PC-3 (cell line): ENCODE results near the gene ARL13A. TPM values are rescaled to one million over a fixed set of nuclear protein-coding genes. Genes with fewer than 3 reads are reported as not detected.
"Not testable (repeated sequence)": the region's sequence is repeated elsewhere in the genome, so short reads cannot be mapped to it uniquely, and the experiment has no call there.

Experiments
- ATAC-seq: fragments of 200-7000 bp; cut with Tn5 transposase; 2 replicates; pipeline ENCODE4 v1.9.1; 2020; ENCODE audit warnings: mild to moderate bottlenecking, moderate library complexity
- BruUV-seq: library from RNA; stranded (reverse); fragments of 400-500 nt; replicated peaks from 2 replicates; lab custom pipeline; 2021; lab: Mats Ljungman, UMichigan
- CTCF ChIA-PET: fragments of 300-600 bp; sonication (Branson Sonifier 250); formaldehyde crosslinking; loops from one replicate; lab custom pipeline; 2022; ENCODE audit warnings: antibody characterized with exemption; lab: Charles Lee
- POLR2A ChIA-PET: fragments of 300-600 bp; sonication (Branson Sonifier 250); formaldehyde crosslinking; loops from one replicate; lab custom pipeline; 2022; ENCODE audit warnings: antibody characterized with exemption; ENCODE audit not compliant: unreplicated experiment; lab: Charles Lee
- DNase-seq: peaks from one replicate; pipeline ENCODE4 v3.0.0-alpha.2; 2015
- H2AFZ ChIP-seq: fragments of 300-600 bp; sonication (generic); 2 replicates; pipeline ENCODE4 v1.6.0; 2016; ENCODE audit warnings: antibody characterized with exemption, low read length
- H3F3A ChIP-seq: fragments of 300-600 bp; sonication (generic); one replicate; pipeline ENCODE4 v1.6.0; 2017; ENCODE audit warnings: antibody characterized with exemption, low read length, control low read depth, mild to moderate bottlenecking; ENCODE audit not compliant: unreplicated experiment
- H3K27ac ChIP-seq: fragments of 300-600 bp; sonication (generic); 2 replicates; pipeline ENCODE4 v1.5.1; 2016; ENCODE audit warnings: mild to moderate bottlenecking, low read length
- H3K27me3 ChIP-seq: fragments of 300-600 bp; sonication (generic); 2 replicates; pipeline ENCODE4 v1.6.1; 2016; ENCODE audit warnings: low read length, mixed read lengths
- H3K36me3 ChIP-seq: fragments of 300-600 bp; sonication (generic); 2 replicates; pipeline ENCODE4 v1.6.1; 2016; ENCODE audit warnings: low read depth, mixed run types, low read length, mixed read lengths
- H3K4me1 ChIP-seq: fragments of 300-600 bp; sonication (generic); 2 replicates; pipeline ENCODE4 v1.5.1; 2016; ENCODE audit warnings: low read length; ENCODE audit not compliant: insufficient read depth
- H3K4me2 ChIP-seq: fragments of 300-600 bp; sonication (generic); 2 replicates; pipeline ENCODE4 v1.6.0; 2016; ENCODE audit warnings: low read length
- H3K4me3 ChIP-seq: fragments of 300-600 bp; sonication (generic); 2 replicates; pipeline ENCODE4 v1.5.1; 2016; ENCODE audit warnings: mild to moderate bottlenecking, low read length, mixed read lengths
- H3K79me2 ChIP-seq: fragments of 300-600 bp; sonication (generic); 2 replicates; pipeline ENCODE4 v1.6.1; 2017; ENCODE audit warnings: low read length, mixed read lengths
- H3K9ac ChIP-seq: fragments of 300-600 bp; sonication (generic); 2 replicates; pipeline ENCODE4 v1.6.0; 2016; ENCODE audit warnings: mild to moderate bottlenecking, low read length
- H3K9me2 ChIP-seq: fragments of 300-600 bp; sonication (generic); replicated peaks from 2 replicates; pipeline ENCODE4 v1.6.1; 2016; ENCODE audit warnings: mixed run types, low read length, mixed read lengths
- H3K9me3 ChIP-seq: fragments of 300-600 bp; sonication (generic); 2 replicates; pipeline ENCODE4 v1.6.1; 2016; ENCODE audit warnings: low read length, mixed read lengths
- H4K20me1 ChIP-seq: fragments of 300-600 bp; sonication (generic); 2 replicates; pipeline ENCODE4 v1.6.1; 2016; ENCODE audit warnings: low read length, mixed read lengths
- EZH2 ChIP-seq: fragments of 300-600 bp; sonication (generic); IDR thresholded peaks from one replicate; pipeline ENCODE4 v1.6.1; 2017; ENCODE audit warnings: antibody characterized with exemption, mild to moderate bottlenecking, low read length; ENCODE audit not compliant: unreplicated experiment
- EZH2phosphoT487 ChIP-seq: fragments of 300-600 bp; sonication (generic); IDR thresholded peaks from 2 replicates; pipeline ENCODE4 v1.6.1; 2018; ENCODE audit warnings: mild to moderate bottlenecking, antibody characterized with exemption, low read length, borderline replicate concordance
- intact Hi-C: fragments of 100-400 bp; cut with micrococcal nuclease; formaldehyde crosslinking; loops from 2 replicates; pipeline ENCODE4 v1.9.0; 2023
- total RNA-seq: library from RNA; depleted of rRNA; stranded (reverse); fragments of >200 nt; gene quantifications from 2 replicates; pipeline ENCODE4 v1.2.3, GENCODE V29; 2014
- TF ChIP-seq, protein P1 (sequence below): fragments of 300-600 bp; sonication (generic); conservative IDR thresholded peaks from 2 replicates; pipeline ENCODE4 v1.5.1; 2017; ENCODE audit warnings: antibody characterized with exemption, low read depth, mild to moderate bottlenecking, low read length

The ARL13A gene
- total RNA-seq, 1 experiment from 2014 or later, result not detected

DNA sequence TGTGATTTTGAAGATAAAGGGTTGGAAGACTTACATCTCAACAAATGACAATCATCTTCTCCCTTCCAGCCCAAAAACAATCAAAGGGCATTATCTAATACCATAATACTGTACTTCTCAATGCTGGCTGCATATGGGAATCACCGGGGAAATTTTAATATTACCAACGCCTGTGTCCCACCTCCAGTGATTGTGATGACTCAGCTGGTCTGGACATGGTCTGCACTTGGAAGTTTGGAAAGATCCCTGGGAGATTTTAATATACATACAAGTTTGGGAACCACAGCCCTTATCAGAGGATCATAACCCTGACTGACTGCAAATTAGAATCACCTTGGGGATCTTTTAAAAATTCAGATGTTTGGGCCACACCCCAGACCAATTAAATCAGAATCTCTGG, 29.9 kb downstream of the ARL13A start:
- ATAC-seq (no peak), DNase-seq (no peak)
- H2AFZ ChIP-seq, result no peak overlapping the region
- TF ChIP-seq EZH2 (no peak), EZH2phosphoT487 (no peak)
- TF ChIP-seq, protein P1, sequence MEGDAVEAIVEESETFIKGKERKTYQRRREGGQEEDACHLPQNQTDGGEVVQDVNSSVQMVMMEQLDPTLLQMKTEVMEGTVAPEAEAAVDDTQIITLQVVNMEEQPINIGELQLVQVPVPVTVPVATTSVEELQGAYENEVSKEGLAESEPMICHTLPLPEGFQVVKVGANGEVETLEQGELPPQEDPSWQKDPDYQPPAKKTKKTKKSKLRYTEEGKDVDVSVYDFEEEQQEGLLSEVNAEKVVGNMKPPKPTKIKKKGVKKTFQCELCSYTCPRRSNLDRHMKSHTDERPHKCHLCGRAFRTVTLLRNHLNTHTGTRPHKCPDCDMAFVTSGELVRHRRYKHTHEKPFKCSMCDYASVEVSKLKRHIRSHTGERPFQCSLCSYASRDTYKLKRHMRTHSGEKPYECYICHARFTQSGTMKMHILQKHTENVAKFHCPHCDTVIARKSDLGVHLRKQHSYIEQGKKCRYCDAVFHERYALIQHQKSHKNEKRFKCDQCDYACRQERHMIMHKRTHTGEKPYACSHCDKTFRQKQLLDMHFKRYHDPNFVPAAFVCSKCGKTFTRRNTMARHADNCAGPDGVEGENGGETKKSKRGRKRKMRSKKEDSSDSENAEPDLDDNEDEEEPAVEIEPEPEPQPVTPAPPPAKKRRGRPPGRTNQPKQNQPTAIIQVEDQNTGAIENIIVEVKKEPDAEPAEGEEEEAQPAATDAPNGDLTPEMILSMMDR, result no peak
- CTCF ChIA-PET, result no interaction called here
- H3K79me2 ChIP-seq, result no peaks in the 10 kb centered on the region
- H3K4me3 ChIP-seq, result no peak overlapping the region
- POLR2A ChIA-PET, result no interaction called here
- no peak overlapping the region for H3K4me2 ChIP-seq
- no peaks in the 10 kb centered on the region for H3F3A ChIP-seq
- peaks cover 26% of the 10 kb centered on the region for H3K36me3 ChIP-seq
- no peaks in the 10 kb centered on the region for H3K9me2 ChIP-seq
- H3K4me1 ChIP-seq, result peaks cover 12% of the 10 kb centered on the region
- H3K9ac ChIP-seq, result no peak overlapping the region
- H4K20me1 ChIP-seq, result no peaks in the 10 kb centered on the region
- no TSS peak for BruUV-seq
- no peak overlapping the region for H3K27ac ChIP-seq
- H3K27me3 ChIP-seq, result no peaks in the 10 kb centered on the region
- intact Hi-C loops, result loop anchor here (10.0 kb wide), 1 partner anchor 105 kb away; no protein-coding TSS in a partner anchor
- no peaks in the 10 kb centered on the region for H3K9me3 ChIP-seq

DNA sequence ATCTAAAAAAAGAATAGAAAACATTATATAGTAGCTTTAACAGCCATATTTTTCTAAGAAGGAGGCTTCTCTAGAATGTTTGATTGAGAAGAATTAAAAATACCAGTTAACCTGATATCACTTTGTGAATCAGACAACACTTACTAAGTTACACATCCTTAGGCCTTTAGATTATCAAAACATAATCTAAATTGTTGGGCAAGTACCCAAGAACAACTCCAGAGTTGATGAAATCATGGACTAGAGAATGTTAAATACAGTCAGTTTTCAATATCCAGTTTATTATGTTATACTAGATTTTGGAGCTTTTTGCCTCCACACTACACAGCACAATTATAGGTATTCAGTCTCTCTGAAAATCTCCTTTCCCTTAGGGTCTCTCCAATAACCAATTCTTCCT, 39.6 kb downstream of the ARL13A start:
- no peak overlapping the region for H3K27ac ChIP-seq
- H3K9ac ChIP-seq, result no peak overlapping the region
- no peaks in the 10 kb centered on the region for H4K20me1 ChIP-seq
- no peaks in the 10 kb centered on the region for H3K4me1 ChIP-seq
- H3K27me3 ChIP-seq, result no peaks in the 10 kb centered on the region
- ATAC-seq (no peak), DNase-seq (no peak)
- intact Hi-C loops, result no loop called here
- BruUV-seq, result no TSS peak
- H3K9me3 ChIP-seq, result no peaks in the 10 kb centered on the region
- H3K9me2 ChIP-seq, result no peaks in the 10 kb centered on the region
- no peak overlapping the region for H2AFZ ChIP-seq
- peaks cover 11% of the 10 kb centered on the region; the same call in 1 of the 2 replicates for H3K36me3 ChIP-seq
- POLR2A ChIA-PET, result no interaction called here
- no peaks in the 10 kb centered on the region for H3F3A ChIP-seq
- H3K4me2 ChIP-seq, result no peak overlapping the region
- no peaks in the 10 kb centered on the region for H3K79me2 ChIP-seq
- CTCF ChIA-PET, result no interaction called here
- no peak overlapping the region for H3K4me3 ChIP-seq
- TF ChIP-seq, protein P1, result no peak
- no peak for TF ChIP-seq EZH2phosphoT487
- TF ChIP-seq EZH2, result no peak

GRCh38 chrX:101012031-101012430, 42.5 kb downstream of the ARL13A start:
- H3K36me3 ChIP-seq, H3K9me2 ChIP-seq, ATAC-seq, CTCF ChIA-PET, H3K9me3 ChIP-seq, H3K9ac ChIP-seq, intact Hi-C loops, H3K4me1 ChIP-seq, H4K20me1 ChIP-seq, H3K27me3 ChIP-seq, H2AFZ ChIP-seq, H3K4me3 ChIP-seq, DNase-seq, H3K4me2 ChIP-seq, BruUV-seq, H3F3A ChIP-seq, H3K27ac ChIP-seq, H3K79me2 ChIP-seq, POLR2A ChIA-PET: not testable (repeated sequence)
